ENCODE results near the gene IL37. TPM values are rescaled to one million over a fixed set of nuclear protein-coding genes. Genes with fewer than 3 reads are reported as not detected.

The IL37 gene
- total and polyA plus RNA-seq, 2 of the 13 experiments (the other 11 are each of a cell fraction or from before 2014, with no cell fraction given) = not detected

DNA sequence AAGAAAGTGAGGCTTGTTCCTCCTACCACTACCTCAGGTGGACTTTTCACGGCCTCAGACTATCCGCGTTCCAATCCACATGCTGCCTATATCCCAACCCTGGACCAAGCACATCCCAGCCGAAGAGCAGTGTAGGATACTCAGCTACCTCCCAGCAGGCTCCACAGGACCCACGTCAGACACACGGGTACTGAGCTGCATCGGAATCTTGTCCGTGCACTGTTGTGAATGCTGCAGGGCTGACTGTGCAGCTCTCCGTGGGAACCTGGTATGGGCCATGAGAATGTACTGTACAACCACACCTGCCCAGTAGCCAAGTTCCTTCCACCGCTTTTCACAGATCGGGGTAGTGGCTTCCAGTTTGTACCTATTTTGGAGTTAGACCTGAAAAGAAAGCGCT, 22.3 kb downstream of the IL37 start:
- ChIA-PET POLR2A (no interaction called here), CTCF (ENCODE audit: low intra/inter-chr PET ratio, low total read pairs) (no interaction called here)
- Histone ChIP-seq H3K79me2 (ENCODE audit: insufficient read depth, low read length) (no peaks in the 10 kb centered on the region), H3K4me1 (ENCODE audit: insufficient read depth, low read length) (no peaks in the 10 kb centered on the region), H3K27me3 (ENCODE audit: control insufficient read depth in 1 of 2, insufficient read depth in 2 of 2, low read length in 2 of 2) (peaks cover 2 to 17% of the 10 kb centered on the region in 2 experiments; a peak in 4 of 5 replicates), H3K27ac (ENCODE audit: extremely low read length, insufficient read depth, low read length) (no peak overlapping the region), H4K20me1 (ENCODE audit: insufficient read depth, low read length) (no peaks in the 10 kb centered on the region), H3K4me3 (replicated peaks in 1 of 3; ENCODE audit: insufficient read depth in 1 of 3, low read depth in 2 of 3, low read length in 3 of 3) (no peak overlapping the region), H3K9ac (ENCODE audit: insufficient read depth, low read depth, low read length) (no peak overlapping the region), H3K4me2 (ENCODE audit: low read depth, low read length) (no peak overlapping the region), H3K9me3 (ENCODE audit: low read length) (no peaks in the 10 kb centered on the region), H2AFZ (ENCODE audit: low read length) (no peak overlapping the region), H3K36me3 (replicated peaks in 1 of 2; ENCODE audit: control insufficient read depth in 1 of 2, insufficient read depth in 2 of 2, low read length in 2 of 2) (no peaks in the 10 kb centered on the region)
- intact Hi-C loops (cut with micrococcal nuclease; ENCODE audit: unreplicated experiment) = no loop called here
- DNase-seq (ENCODE audit: low spot score) = no peak
- 73% methylated on average over 11 of the region's 12 CpGs for WGBS (ENCODE audit: low lambda C conversion rate)
- BruUV-seq (replicated peaks) = no TSS peak
- TF ChIP-seq, protein P1, sequence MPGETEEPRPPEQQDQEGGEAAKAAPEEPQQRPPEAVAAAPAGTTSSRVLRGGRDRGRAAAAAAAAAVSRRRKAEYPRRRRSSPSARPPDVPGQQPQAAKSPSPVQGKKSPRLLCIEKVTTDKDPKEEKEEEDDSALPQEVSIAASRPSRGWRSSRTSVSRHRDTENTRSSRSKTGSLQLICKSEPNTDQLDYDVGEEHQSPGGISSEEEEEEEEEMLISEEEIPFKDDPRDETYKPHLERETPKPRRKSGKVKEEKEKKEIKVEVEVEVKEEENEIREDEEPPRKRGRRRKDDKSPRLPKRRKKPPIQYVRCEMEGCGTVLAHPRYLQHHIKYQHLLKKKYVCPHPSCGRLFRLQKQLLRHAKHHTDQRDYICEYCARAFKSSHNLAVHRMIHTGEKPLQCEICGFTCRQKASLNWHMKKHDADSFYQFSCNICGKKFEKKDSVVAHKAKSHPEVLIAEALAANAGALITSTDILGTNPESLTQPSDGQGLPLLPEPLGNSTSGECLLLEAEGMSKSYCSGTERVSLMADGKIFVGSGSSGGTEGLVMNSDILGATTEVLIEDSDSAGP (CRISPR knock-in tag; IDR thresholded peaks at IDR 0.05; ENCODE audit: borderline replicate concordance) = no peak
- no peak for TF ChIP-seq GLMP (CRISPR knock-in tag; IDR thresholded peaks at IDR 0.05; ENCODE audit: borderline replicate concordance)
- no peak for TF ChIP-seq ZNF737 (CRISPR knock-in tag; IDR thresholded peaks at IDR 0.05; ENCODE audit: borderline replicate concordance)
- no peak for TF ChIP-seq AGO2 (optimal IDR thresholded peaks at IDR 0.05; ENCODE audit: low read depth, low read length)
- TF ChIP-seq, protein P2, sequence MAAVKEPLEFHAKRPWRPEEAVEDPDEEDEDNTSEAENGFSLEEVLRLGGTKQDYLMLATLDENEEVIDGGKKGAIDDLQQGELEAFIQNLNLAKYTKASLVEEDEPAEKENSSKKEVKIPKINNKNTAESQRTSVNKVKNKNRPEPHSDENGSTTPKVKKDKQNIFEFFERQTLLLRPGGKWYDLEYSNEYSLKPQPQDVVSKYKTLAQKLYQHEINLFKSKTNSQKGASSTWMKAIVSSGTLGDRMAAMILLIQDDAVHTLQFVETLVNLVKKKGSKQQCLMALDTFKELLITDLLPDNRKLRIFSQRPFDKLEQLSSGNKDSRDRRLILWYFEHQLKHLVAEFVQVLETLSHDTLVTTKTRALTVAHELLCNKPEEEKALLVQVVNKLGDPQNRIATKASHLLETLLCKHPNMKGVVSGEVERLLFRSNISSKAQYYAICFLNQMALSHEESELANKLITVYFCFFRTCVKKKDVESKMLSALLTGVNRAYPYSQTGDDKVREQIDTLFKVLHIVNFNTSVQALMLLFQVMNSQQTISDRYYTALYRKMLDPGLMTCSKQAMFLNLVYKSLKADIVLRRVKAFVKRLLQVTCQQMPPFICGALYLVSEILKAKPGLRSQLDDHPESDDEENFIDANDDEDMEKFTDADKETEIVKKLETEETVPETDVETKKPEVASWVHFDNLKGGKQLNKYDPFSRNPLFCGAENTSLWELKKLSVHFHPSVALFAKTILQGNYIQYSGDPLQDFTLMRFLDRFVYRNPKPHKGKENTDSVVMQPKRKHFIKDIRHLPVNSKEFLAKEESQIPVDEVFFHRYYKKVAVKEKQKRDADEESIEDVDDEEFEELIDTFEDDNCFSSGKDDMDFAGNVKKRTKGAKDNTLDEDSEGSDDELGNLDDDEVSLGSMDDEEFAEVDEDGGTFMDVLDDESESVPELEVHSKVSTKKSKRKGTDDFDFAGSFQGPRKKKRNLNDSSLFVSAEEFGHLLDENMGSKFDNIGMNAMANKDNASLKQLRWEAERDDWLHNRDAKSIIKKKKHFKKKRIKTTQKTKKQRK (IDR thresholded peaks at IDR 0.05; ENCODE audit: low read length) = no peak
- TF ChIP-seq, protein P3, sequence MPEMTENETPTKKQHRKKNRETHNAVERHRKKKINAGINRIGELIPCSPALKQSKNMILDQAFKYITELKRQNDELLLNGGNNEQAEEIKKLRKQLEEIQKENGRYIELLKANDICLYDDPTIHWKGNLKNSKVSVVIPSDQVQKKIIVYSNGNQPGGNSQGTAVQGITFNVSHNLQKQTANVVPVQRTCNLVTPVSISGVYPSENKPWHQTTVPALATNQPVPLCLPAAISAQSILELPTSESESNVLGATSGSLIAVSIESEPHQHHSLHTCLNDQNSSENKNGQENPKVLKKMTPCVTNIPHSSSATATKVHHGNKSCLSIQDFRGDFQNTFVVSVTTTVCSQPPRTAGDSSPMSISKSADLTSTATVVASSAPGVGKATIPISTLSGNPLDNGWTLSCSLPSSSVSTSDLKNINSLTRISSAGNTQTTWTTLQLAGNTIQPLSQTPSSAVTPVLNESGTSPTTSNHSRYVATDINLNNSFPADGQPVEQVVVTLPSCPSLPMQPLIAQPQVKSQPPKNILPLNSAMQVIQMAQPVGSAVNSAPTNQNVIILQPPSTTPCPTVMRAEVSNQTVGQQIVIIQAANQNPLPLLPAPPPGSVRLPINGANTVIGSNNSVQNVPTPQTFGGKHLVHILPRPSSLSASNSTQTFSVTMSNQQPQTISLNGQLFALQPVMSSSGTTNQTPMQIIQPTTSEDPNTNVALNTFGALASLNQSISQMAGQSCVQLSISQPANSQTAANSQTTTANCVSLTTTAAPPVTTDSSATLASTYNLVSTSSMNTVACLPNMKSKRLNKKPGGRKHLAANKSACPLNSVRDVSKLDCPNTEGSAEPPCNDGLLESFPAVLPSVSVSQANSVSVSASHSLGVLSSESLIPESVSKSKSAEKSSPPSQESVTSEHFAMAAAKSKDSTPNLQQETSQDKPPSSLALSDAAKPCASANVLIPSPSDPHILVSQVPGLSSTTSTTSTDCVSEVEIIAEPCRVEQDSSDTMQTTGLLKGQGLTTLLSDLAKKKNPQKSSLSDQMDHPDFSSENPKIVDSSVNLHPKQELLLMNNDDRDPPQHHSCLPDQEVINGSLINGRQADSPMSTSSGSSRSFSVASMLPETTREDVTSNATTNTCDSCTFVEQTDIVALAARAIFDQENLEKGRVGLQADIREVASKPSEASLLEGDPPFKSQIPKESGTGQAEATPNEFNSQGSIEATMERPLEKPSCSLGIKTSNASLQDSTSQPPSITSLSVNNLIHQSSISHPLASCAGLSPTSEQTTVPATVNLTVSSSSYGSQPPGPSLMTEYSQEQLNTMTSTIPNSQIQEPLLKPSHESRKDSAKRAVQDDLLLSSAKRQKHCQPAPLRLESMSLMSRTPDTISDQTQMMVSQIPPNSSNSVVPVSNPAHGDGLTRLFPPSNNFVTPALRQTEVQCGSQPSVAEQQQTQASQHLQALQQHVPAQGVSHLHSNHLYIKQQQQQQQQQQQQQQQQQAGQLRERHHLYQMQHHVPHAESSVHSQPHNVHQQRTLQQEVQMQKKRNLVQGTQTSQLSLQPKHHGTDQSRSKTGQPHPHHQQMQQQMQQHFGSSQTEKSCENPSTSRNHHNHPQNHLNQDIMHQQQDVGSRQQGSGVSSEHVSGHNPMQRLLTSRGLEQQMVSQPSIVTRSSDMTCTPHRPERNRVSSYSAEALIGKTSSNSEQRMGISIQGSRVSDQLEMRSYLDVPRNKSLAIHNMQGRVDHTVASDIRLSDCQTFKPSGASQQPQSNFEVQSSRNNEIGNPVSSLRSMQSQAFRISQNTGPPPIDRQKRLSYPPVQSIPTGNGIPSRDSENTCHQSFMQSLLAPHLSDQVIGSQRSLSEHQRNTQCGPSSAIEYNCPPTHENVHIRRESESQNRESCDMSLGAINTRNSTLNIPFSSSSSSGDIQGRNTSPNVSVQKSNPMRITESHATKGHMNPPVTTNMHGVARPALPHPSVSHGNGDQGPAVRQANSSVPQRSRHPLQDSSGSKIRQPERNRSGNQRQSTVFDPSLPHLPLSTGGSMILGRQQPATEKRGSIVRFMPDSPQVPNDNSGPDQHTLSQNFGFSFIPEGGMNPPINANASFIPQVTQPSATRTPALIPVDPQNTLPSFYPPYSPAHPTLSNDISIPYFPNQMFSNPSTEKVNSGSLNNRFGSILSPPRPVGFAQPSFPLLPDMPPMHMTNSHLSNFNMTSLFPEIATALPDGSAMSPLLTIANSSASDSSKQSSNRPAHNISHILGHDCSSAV (CRISPR knock-in tag; IDR thresholded peaks at IDR 0.05; ENCODE audit: borderline replicate concordance) = no peak
- no peak for TF ChIP-seq RAD21 (CRISPR knock-in tag; IDR thresholded peaks at IDR 0.05)
- in situ Hi-C loops (cut with HindIII; ENCODE audit: extremely low pct_ligation_motif_present, low pct_unique_long_range_greater_than_20kb) = no loop called here
- no peak for FAIRE-seq
- ATAC-seq = no peak

All from HepG2 (cell line).